GM13977 (cell line): ENCODE measurements around the gene MYH6.

Source experiments
- DNase-seq: peaks from one replicate; pipeline ENCODE4 v3.0.0; 2012; ENCODE audit warnings: low spot score
- in situ Hi-C: fragments of 300-500 bp; cut with MboI; formaldehyde crosslinking; loops from one replicate; pipeline ENCODE4 v1.12.0; 2022; ENCODE audit warnings: low sequenced_read_pairs, low pct_unique_long_range_greater_than_20kb, mixed read lengths, inconsistent platforms; ENCODE audit not compliant: unreplicated experiment
- TF ChIP-seq, protein P1 (sequence below): IDR thresholded peaks from 2 replicates; pipeline ENCODE4 v1.5.1; 2012; ENCODE audit warnings: mild to moderate bottlenecking, control low read depth; ENCODE audit not compliant: insufficient read depth; ENCODE audit errors: extremely low read depth, missing control alignments

Gene MYH6

DNA sequence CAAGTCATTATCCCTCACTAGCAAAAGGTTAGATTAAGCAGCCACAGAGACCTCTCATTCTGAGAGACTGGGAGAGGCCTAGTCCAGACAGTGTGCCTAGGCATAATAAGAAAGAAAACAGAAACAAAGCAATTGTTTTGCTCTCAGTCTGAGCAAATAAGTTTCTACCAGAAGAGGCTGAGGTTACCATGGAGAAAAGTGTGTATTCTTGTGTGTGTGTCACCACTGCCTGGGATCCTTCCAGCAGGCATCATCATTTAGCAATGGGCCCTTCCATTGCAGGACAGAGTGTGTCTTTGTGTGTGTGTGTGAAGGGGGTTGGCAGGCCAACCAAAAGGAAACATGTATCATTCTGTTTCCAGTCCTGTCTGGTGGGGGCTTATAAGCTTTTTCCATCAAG lies 46.8 kb downstream of the MYH6 start:
- TF ChIP-seq, protein P1, sequence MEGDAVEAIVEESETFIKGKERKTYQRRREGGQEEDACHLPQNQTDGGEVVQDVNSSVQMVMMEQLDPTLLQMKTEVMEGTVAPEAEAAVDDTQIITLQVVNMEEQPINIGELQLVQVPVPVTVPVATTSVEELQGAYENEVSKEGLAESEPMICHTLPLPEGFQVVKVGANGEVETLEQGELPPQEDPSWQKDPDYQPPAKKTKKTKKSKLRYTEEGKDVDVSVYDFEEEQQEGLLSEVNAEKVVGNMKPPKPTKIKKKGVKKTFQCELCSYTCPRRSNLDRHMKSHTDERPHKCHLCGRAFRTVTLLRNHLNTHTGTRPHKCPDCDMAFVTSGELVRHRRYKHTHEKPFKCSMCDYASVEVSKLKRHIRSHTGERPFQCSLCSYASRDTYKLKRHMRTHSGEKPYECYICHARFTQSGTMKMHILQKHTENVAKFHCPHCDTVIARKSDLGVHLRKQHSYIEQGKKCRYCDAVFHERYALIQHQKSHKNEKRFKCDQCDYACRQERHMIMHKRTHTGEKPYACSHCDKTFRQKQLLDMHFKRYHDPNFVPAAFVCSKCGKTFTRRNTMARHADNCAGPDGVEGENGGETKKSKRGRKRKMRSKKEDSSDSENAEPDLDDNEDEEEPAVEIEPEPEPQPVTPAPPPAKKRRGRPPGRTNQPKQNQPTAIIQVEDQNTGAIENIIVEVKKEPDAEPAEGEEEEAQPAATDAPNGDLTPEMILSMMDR = no peak
- in situ Hi-C loops = no loop called here

DNA sequence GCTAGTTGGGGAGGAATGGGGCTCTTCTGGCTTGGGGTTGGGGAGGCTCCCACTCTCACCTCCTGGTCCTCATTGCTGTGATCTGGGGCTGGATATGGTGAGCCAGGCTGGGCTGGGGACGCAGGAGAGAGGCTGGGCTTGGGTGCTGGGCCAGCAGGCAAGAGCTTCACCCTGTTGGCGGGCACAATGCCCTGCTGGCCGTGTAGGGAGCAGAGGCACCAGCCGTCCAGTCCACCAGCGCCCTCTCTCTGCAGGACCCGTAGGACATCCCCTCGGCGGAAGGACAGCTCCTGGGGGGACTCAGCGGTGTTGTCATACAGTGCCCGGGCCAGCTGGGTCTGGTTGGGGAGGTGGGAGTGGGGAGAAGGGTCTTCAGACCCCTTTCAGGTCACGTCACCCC lies 47.6 kb downstream of the MYH6 start:
- TF ChIP-seq, protein P1 = no peak
- in situ Hi-C loops = no loop called here
- no peak for DNase-seq

More for the DNA sequence above, 46.8 kb downstream of the MYH6 start:
- peak; percentile 62 for DNase-seq

DNA sequence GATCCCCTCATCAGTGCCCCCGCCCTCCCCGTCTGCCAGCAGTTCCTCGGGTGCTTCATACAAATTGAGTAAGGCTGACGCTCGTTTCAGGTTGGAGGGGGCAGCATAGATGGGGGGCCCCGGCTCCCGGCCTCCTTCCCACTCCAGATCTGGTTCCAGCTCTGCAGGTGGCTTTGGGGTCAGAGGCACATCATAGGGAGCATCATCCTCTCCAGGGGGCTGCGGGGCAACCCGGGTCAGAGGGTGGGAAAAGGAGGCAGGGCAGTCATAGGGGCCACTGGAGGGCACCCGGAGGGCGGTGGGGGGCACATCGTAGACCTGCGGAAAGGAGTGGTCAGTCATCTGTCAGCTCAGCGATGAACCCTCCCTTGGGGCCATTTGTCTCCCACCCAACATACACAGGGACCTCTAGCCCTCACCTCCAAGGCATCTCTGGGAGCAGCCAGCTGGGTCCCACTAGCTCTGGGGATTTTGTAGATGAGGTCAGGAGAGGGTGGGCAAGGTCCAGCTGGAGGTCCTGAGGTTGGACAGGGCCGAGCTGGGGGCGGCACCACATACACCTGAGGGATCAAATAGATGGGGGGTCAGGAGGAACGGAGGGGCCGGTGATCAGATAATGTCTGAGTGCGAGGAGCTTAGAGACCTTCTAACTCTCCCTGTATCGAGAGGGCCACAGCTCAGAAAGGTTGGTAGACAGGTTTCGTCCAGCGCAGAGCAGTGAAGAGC lies 48.2 kb downstream of the MYH6 start:
- DNase-seq = no peak
- in situ Hi-C loops = no loop called here
- TF ChIP-seq, protein P1 = no peak

DNA sequence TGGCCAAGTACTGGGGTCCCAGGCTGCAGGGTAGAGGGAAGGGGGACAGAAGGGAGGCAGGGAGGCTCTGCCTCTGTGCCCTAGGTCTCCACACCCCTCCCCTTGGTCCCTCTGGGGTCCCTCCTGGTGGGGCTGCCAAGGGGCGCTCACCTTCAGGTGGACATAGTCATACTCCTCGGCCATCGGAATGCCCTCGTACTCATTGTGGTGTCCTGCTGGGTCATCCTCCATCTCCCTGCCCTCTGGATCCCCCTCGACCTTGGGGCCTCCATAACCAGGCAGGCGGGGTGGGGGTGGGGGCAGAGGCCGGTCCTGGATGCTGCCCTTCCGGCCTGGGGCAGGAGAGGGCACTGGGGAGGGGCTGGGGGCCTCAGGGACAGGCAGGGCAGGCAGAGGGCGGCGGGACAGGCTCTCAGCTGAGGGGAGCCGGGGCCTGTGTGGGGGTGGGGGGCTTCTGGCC lies 48.9 kb downstream of the MYH6 start:
- TF ChIP-seq, protein P1 = no peak
- no peak for DNase-seq
- in situ Hi-C loops = no loop called here

DNA sequence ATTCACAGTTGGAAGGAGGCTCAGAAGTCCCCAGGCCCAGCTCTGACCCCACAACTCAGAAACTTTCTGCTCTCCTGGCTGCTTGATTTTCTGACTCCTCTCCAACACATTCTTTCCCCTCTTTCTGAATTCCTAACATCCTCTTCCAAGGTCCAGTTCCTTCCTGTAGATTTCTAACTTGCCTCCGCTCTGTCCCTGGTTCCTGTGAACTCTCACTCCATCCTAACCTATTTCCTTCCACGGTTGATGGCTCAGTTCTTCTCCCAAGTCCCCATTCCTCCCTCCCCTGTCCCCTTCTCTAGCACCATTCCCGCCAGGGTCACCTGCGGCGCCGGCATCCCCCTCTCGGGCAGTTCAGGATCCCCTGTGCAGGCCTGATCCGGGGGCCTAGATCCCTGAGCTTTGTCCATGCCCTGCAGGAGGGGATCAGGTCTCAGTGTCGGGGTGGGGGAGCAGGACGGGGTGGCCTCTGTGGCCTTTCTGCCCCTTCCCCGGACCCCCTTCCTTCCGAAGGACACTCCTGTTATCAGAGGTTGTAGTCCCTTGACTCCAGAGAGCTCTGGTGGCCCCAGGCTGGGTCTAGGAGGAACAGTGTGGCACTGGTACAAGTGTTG lies 49.4 kb downstream of the MYH6 start:
- TF ChIP-seq, protein P1 = no peak
- in situ Hi-C loops = no loop called here
- DNase-seq = no peak

DNA sequence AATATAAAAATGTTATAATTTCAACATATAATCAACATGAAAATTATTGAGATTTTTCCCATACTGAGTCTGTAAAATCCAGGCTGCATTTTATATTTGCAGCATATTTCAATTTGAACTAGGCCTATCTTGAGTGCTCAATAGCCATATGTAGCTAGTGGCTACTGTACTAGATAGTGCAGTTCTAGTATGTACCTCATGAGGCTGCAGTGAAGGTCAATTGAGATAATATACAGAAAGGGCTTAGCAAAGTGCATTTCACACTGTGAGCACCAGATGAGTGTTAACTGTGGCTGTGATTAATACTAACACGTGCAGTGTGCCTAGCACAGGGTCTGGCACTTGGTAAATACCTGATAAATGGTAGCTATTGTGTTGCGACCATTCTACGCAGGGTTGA lies 50.0 kb downstream of the MYH6 start:
- in situ Hi-C loops = no loop called here
- TF ChIP-seq, protein P1 = no peak
- no peak for DNase-seq
